ENCODE data around the gene PBX3.
"Not testable (repeated sequence)": the region's sequence is repeated elsewhere in the genome, so short reads cannot be mapped to it uniquely, and the experiment has no call there.

PBX3 gene

DNA sequence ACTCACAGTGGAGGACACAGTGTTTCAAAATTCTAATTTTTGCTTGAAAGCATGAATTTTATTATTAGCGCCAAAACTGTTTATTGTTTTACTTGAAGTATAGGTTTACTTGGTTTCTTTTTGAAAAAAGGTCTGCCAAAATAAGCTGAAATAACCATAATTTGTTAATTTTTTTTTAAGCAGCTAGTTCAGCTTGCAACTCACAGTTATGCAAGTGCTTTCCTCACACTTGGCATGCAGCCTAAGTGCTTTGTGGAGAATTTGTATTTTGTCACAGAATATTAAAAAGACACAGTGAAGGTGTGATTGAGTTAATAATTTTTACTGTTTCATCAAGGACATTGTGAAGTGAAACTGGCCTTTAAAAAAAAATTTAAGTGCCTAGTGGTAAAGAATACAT is 21.6 kb downstream of the PBX3 start:
- no peak for DNase-seq (ENCODE audit: extremely low spot score, insufficient read length, low read depth)
- no peak for FAIRE-seq

DNA sequence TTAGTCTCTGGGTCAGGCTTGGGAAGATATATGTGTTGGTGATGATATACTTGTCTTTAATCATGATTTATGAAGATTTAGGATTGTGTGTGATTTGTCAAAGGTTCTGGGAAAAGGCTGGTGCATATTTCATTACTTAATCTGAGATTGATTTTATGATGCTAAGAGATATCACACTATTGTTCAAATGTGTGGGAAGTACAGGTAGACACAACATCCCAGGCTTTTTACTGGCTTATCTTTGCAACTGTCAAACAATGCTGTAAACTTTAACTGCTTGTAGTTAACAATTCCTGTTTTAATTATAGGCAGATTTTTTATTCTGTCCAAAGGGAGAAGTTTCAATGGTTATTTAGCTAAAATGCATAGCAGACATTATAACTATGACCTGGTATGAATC is 23.9 kb downstream of the PBX3 start:
- DNase-seq (ENCODE audit: extremely low spot score, insufficient read length, low read depth): no peak
- FAIRE-seq: no peak

DNA sequence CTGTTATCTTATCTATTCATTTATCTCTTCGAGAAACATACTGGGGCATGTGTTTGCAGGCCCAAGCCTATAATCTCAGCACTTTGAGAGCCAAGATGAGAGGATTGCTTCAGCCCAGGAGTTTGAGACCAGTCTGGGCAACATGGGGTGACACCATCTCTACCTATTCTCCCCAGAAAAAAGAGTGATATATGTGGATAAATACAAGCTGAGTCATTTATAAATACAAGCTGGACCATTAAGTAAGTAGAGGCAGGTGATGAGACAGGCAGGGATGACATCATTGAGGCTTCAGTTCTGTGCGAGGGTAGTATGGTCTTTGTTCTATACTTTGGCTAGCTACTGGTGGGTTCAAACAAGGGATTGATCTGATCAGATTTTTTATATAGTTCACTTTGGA is 25.6 kb downstream of the PBX3 start:
- DNase-seq (ENCODE audit: extremely low spot score, insufficient read length, low read depth) (no peak), FAIRE-seq (no peak)

DNA sequence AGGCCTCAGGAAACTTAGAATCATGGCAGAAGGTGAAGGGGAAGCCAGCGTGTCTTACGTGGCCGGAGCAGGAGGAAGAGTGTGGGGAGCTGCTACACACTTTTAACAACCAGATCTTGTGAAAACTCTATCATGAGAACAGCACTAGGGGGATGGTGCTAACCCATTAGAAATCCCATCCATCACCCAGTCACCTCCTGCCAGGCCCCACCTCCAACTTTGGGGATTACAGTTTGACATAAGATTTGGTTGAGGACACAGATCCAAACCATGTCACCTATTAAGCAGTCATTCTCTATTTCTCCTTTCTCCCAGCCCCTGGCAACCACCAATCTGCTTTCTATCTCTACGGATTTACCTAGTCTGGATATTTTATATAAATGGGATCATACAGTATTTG is 26.9 kb downstream of the PBX3 start:
- no peak for DNase-seq (ENCODE audit: extremely low spot score, insufficient read length, low read depth)
- no peak for FAIRE-seq

DNA sequence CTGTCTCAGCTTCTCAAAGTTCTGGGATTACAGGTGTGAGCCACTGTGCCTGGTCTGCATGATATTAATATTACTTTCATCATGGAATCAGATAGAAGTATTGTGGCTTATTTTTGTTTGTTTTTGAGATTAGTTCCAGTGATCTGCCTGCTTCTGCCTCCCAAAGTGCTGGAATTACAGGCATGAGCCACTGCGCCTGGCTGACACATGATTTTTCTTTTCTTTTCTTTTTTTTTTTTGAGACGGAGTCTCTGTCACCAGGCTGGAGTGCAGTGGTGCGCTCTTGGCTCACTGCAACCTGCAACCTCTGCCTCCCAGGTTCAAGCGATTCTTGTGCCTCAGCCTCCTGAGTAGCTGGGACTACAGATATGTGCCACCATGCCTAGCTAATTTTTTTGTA is 29.6 kb downstream of the PBX3 start:
- FAIRE-seq: not testable (repeated sequence)

DNA sequence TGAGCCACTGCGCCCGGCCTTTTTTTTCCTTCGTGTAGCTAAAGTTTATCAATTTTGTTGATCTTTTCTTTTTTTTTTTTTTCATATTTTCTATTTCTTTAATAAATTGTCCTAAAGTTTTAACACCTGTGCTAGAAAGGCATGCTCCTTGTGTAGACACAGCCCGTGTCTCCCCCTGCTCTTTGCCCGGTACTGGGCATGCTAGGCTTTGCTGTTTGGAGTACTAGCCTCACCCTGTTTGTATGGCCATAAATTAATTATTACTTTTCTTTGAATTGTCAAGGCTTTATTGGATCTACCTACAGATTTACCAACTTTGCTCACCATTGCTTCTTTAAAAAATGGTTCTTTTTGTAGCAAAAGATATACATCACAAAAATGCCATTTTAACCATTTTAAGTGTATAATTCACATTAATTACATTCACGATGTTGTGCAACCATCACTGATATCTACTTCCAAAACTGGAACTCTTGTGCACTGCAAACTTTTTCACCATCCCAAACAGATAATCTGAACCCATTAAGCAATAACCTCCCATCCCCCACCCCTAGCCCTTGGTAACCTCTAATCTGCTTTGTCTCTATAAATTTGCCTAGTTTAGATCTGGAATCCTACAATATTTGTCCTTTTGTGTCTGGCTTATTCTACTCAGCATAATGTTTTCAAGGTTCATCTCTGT is 31.5 kb downstream of the PBX3 start:
- FAIRE-seq: peak; percentile 15
- DNase-seq (ENCODE audit: extremely low spot score, insufficient read length, low read depth): not testable (repeated sequence)

More for the DNA sequence above, 29.6 kb downstream of the PBX3 start:
- not testable (repeated sequence) for DNase-seq (ENCODE audit: extremely low spot score, insufficient read length, low read depth)

DNA sequence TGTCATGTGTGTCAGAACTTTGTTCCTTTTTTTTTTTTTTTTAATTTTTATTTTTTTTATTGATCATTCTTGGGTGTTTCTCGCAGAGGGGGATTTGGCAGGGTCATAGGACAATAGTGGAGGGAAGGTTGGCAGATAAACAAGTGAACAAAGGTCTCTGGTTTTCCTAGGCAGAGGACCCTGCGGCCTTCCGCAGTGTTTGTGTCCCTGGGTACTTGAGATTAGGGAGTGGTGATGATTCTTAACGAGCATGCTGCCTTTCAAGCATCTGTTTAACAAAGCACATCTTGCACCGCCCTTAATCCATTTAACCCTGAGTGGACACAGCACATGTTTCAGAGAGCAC is 32.0 kb downstream of the PBX3 start:
- DNase-seq (ENCODE audit: extremely low spot score, insufficient read length, low read depth); FAIRE-seq: not testable (repeated sequence)

DNA sequence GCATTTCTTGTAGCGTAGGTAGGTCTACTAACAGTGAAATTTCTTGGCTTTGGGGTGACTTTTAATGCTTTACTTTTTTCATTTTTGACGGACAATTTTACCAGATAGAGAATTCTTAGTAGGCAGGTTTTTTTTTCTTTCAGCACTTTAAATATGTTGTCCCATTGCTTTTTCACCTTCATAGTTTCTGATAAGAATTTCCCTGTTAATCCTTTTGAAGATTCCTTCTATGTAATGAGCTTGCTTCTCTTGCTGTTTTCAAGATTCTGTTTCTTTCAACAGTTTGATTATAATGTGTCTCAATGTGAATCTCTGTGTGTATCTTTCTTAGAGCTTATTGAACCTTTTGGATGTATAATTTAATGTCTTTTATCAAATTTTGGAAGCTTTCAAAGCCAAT is 35.5 kb downstream of the PBX3 start:
- FAIRE-seq (no peak), DNase-seq (ENCODE audit: extremely low spot score, insufficient read length, low read depth) (no peak)

DNA sequence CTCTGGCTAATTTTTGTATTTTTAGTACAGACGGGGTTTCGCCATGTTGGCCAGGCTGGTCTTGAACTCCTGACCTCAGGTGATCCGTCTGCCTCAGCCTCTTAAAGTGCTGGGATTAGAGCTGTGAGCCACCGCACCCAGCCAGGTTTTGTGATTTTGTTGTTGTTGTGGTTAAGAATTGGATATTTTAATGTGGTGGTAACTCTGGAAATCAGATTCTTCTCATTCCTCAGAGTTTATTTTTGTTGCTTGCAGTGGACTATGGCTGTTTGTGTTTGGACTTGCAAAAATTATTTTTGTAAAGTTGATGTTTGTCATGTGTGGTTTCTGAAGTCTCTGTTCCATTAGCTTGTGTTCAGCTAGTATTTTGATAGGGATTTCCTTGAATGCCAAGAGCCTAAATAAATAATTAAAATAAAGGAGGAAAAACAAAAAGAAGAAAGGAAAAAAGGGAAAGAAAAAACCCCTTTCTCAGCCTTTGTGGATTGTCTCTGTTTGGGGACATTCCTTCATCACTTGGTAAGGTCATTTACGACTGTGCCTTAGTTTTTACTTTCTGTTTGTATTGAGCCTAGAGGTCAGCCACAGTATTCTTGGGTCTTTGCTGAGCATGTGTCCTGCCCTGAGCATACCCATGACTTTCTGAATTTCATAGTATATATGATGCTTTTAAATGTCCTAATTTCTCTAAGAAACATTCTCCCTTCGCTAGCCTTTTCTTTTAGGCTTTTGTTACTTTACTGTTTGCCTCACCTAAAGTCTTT is 37.3 kb downstream of the PBX3 start:
- no peak for FAIRE-seq
- no peak for DNase-seq (ENCODE audit: extremely low spot score, insufficient read length, low read depth)

DNA sequence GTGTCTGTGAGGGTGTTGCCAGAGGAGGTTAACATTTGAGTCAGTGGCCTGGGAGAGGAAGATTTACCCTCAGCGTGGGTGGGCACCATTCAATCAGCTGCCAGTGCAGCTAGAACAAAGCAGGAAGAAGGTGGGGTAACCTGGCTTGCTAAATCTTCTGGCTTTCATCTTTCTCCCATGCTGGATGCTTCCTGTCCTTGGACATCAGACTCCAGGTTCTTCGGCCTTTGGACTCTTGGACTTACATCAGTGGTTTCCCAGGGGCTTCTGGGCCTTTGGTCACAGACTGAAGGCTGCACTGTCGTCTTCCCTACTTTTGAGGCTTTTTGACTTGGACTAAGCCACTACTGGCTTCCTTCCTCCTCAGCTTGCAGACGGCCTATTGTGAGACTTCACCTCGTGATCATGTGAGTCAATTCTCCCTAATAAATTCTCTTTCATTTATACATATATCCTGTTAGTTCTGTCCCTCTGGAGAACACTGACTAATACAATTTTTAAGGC is 38.1 kb downstream of the PBX3 start:
- no peak for FAIRE-seq
- DNase-seq (ENCODE audit: extremely low spot score, insufficient read length, low read depth): no peak

DNA sequence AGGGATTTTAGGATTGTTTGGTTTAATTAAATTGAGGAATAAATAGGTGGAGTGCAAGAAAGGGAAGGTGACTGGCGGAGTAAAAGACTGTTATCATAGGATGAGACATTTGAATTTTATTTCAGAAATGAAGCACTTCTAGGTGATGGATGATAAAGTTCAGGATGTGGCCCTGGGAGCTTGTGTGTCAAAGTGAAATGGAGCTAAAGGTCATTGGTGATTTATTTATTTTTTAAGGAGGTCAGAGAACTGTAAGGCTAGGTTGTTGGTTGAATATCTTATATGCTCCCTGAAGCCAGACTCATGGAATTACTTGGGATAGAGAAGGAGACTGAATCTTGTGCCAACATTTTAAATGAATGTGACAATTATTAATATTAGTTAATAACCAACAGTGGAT is 40.5 kb downstream of the PBX3 start:
- FAIRE-seq (no peak), DNase-seq (ENCODE audit: extremely low spot score, insufficient read length, low read depth) (no peak)

DNA sequence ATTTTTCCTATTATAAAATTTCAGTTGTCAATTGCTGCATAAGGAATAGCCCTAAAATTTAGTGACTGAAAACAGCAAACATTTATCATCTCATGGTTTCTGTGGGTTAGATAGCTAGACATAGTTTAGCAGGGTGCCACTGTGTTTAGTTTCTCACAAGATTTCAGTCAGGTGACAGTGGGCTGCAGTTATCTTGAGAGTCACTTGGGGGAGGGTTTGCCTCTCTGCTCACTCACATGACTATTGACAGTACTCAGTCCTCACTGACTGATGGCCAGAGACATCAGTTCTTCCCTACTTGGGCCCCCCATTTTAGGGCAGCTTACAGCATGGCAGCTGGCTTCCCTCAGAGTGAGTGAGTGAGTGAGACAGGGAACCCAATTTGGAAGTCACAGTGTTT is 42.0 kb downstream of the PBX3 start:
- DNase-seq (ENCODE audit: extremely low spot score, insufficient read length, low read depth) (no peak), FAIRE-seq (no peak)

DNA sequence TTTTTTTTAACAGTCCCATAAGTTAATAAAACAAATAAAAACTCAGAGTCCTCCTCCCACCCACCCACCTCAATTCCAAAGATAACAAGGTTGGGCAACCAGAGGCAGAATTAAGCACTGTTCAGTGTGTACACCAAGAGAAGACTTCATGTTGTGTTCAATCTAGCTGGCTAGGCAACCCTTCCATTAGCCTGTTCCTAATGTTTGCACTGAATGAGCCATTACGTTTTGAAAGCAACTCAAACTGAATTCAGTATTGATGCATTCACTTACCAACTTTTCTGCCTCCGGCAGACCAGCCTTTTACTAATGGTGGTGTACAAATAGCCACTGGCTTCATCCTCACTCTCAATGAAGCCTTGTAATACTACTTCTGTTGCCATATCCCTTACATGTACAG is 47.5 kb downstream of the PBX3 start:
- FAIRE-seq: no peak
- DNase-seq (ENCODE audit: extremely low spot score, insufficient read length, low read depth): no peak

DNA sequence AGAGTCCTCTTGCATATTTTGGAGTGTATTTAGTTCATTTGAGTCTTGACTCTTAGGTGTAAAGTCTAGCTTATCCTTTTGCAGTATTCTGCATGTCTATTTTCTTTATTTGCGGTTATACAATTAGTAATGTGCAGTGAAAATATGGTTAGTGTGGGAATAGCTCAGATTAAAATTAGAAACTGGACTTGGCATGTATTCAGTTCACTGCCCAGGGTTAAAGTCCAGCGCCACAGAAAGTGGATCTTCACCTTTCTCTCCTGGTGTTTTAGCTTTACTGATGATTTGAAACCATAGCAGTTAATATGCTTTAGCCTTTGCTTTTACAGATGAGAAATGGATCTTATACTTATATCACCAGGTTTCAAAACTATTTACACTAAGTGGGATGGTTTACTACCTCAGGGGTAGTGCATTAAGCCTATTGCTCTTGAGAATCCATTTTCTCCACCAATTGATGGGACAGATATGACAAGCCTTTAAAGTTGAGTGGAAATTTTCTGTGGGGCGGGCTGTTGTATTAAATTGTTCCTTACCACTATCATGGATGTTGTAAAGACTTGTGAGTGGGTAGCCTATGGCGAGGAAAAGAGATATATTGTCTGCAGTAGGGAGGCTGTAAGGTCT is 48.9 kb downstream of the PBX3 start:
- peak; percentile 47 for FAIRE-seq
- no peak for DNase-seq (ENCODE audit: extremely low spot score, insufficient read length, low read depth)

DNA sequence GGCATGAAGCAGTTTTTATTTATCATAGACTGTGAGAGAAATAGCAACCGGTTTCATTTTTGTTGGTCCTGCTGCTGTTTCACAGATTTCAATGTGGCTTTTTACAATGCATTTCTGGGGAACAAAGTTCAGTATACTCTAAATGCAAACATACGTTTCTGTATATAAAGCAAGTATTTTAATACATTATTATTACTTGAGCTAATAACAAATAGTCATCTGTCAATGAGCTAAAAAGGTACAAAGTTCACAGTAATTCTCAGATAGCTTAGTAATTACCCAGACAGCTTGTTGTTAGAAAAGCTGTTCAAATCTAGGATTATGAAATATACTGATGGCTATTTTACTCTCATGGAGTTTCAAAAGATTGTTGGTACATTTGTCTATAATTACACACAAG is 50.8 kb downstream of the PBX3 start:
- FAIRE-seq (no peak), DNase-seq (ENCODE audit: extremely low spot score, insufficient read length, low read depth) (no peak)

DNA sequence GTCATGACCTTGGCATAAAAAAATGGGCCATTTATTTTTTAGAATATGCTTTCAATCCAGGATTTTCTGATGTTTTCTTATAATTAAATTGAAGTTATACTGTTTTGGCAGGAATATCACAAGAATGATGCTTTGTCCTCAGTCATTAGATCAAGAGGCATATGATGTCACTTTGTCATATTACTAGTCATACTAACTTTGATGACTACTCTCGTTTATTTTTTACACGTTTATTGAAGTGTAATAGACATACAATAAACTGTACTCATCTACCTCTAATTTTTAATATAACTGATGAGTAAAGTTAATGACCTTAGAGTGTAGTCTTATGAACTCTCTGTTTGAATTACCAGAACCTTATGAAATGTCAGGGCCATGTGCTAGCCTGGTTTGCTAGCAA is 56.4 kb downstream of the PBX3 start:
- DNase-seq (ENCODE audit: extremely low spot score, insufficient read length, low read depth) (no peak), FAIRE-seq (no peak)

DNA sequence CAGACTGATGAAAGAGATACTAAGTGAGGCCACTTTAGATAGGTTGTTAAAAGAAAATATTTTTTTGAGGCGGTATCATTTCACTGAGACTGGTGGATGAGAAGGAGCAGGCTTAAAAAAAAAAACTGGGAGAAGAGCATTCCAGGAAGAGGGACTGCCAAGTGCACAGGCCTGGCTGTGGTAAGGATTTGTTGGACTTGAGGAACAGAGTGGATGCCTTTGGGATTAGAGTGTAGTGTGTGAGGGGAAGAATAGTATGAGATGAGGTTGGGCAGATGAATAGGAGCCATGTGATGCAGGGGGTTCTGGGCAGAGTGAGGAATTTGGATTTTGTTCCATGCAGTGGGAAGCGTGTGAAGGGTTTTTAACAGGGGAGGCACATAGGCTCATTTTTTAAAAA is 57.9 kb downstream of the PBX3 start:
- FAIRE-seq (no peak), DNase-seq (ENCODE audit: extremely low spot score, insufficient read length, low read depth) (no peak)

DNA sequence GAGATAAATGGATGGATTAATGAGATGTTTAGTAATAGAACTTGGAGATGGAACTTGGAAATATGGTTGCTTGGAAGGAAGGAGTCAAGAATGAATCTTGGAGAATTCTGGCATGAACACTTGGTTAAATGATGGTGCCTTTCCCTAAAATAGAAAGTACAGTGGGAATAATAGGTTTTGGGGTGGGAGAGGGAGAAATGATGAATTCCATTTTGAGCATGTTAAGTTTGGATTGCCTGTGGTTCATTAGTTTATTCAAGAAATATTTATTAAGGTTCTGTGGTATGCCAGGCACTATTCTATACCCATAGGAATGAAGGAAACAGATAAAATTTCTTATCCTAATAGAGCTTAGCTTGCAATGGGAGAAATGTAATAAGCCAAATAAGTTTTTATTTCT is 58.4 kb downstream of the PBX3 start:
- DNase-seq (ENCODE audit: extremely low spot score, insufficient read length, low read depth) (no peak), FAIRE-seq (no peak)

DNA sequence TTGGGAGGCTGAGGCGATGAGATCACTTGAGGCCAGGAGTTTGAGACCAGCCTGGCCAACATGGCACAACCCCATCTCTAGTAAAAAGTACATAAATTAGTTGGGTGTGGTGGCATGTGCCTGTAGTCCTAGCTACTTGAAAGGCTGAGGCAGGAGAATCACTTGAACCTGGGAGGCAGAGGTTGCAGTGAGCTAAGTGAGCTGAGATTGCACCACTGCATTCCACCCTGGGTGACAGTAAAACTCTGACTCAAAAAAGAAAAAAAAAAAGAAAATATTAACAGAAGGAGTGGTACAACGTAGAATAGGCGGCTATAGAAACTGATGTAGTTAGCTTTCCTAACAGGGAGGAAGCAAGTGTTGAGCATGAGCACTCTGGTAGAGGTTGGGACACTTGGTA is 59.9 kb downstream of the PBX3 start:
- FAIRE-seq (no peak), DNase-seq (ENCODE audit: extremely low spot score, insufficient read length, low read depth) (no peak)

DNA sequence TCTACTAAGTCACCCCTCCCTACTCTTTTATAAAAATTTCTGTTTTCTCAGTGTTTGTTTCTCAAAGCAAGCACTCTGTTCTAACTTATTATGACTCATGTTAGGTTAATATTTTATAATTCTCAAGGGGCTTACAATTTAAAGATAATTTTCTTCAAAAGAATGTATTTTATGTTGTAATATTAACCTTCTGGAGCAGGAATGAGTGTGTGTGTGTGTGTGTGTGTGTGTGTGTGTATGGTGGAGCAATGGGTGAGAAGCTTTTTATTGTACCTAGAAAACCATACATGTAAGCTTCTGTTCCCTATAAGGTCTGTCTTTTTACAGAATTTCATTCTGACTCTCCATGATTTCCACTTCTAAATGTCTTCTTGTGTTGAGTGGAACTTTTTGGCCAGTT is 63.0 kb downstream of the PBX3 start:
- DNase-seq (ENCODE audit: extremely low spot score, insufficient read length, low read depth) (no peak), FAIRE-seq (no peak)

DNA sequence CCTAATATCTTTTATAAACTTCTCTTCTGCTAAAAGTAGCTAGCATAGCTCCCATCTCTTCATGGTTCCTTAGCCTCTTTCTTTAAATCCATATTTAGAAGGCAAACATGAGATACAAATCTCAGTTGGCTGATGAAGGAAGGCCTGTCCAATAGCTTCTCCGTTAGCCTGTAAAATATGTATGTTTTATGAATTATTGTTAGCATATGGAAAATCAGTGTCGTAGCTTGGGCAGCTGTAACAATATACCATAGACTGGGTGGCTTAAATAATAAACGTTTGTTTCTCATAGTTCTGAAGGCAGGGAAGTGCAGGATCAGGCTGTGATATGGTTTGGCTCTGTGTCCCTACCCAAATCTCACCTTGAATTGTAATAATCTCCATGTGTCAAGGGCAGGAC is 63.8 kb downstream of the PBX3 start:
- no peak for FAIRE-seq
- no peak for DNase-seq (ENCODE audit: extremely low spot score, insufficient read length, low read depth)

Measured in GM18507 (cell line).